GM18508 (cell line): ENCODE measurements around the gene FXYD7.
"Not testable (repeated sequence)": the region's sequence is repeated elsewhere in the genome, so short reads cannot be mapped to it uniquely, and the experiment has no call there.

Experiments
- ATAC-seq: cut with Tn5 transposase; IDR thresholded peaks from one replicate; pipeline ENCODE4 v1.9.1; 2021; ENCODE audit warnings: moderate number of reproducible peaks; ENCODE audit not compliant: insufficient read depth, unreplicated experiment

The FXYD7 gene

GRCh38 chr19:35141837-35142605 is 1.0 kb upstream of the FXYD7 start:
- no peak for ATAC-seq

- ATAC-seq = no peak
Measured at GRCh38 chr19:35142606-35143230, 337 bp upstream of the FXYD7 start.

GRCh38 chr19:35143818-35144217 is 763 bp downstream of the FXYD7 start:
- ATAC-seq = no peak

DNA sequence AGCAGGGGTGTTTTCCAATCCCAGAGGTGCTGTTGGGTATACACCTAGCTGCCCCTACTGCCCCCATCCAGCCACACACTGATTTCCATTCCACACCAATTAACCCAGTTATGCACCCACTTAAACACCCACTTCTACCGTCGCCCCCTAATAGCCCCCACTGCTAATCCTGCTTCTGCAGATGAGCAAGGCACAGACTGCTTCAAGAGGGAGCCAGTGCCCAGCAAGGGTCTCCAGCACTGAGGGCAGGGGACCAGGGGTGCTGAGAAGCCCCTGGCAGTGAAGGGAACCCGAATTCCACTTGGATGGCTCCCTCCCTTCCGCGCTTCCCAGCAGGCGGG is 1.2 kb downstream of the FXYD7 start:
- ATAC-seq = no peak

- no peak for ATAC-seq
Measured at GRCh38 chr19:35144600-35145436, 1.8 kb downstream of the FXYD7 start.

DNA sequence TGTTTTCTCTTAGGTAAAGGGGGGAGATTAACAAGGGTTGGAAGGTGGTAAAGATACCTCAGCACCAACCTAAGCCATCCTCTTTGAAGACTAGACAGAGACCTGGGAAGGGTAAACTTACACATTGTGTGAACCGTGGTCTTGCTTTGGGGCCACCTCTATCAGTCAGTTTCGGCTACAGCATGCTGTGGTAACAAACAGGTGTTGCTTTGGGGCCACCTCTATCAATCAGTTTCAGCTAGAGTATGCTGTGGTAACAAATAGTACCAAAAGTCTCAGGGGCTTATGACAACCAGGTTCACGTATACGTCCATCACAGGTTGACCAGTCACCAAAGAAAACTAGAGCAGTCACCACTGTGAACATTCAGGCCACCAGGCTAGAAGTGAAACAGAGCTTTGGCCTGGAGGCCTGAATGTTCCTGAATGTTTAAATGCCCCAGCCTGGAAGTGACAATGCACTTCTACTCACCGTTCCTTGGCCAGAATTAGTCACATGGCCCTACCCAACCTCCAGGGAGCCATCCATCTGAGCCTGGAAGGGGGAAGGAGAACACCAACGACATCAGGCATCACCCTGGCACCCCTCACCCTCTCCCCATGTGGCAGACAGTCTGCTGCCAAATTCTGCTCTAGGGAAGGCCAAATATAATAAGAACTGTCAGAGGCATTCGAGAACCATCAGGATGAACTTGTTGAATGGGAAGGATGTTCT is 3.8 kb downstream of the FXYD7 start:
- no peak for ATAC-seq

GRCh38 chr19:35149463-35149862 is 6.4 kb downstream of the FXYD7 start:
- no peak for ATAC-seq

- ATAC-seq = no peak
Measured at GRCh38 chr19:35150445-35150844, 7.4 kb downstream of the FXYD7 start.

GRCh38 chr19:35151273-35152065 is 8.4 kb downstream of the FXYD7 start:
- no peak for ATAC-seq

DNA sequence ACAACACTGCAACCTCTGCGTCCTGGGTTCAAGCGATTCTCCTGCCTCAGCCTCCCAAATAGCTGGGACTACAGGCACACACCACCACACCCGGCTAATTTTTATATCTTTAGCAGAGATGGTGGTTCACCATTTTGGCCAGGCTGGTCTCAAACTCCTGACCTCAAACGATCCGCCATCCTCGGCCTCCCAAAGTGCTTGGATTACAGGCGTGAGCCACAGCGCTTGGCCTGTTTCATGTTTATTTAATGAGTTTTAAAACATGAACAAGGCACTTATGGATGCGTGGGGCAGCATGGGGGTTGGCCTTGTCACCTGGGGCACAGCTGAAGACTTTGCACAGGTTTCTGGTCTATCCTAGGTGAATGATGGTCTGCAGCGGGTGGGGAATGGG is 10.1 kb downstream of the FXYD7 start:
- ATAC-seq = not testable (repeated sequence)

DNA sequence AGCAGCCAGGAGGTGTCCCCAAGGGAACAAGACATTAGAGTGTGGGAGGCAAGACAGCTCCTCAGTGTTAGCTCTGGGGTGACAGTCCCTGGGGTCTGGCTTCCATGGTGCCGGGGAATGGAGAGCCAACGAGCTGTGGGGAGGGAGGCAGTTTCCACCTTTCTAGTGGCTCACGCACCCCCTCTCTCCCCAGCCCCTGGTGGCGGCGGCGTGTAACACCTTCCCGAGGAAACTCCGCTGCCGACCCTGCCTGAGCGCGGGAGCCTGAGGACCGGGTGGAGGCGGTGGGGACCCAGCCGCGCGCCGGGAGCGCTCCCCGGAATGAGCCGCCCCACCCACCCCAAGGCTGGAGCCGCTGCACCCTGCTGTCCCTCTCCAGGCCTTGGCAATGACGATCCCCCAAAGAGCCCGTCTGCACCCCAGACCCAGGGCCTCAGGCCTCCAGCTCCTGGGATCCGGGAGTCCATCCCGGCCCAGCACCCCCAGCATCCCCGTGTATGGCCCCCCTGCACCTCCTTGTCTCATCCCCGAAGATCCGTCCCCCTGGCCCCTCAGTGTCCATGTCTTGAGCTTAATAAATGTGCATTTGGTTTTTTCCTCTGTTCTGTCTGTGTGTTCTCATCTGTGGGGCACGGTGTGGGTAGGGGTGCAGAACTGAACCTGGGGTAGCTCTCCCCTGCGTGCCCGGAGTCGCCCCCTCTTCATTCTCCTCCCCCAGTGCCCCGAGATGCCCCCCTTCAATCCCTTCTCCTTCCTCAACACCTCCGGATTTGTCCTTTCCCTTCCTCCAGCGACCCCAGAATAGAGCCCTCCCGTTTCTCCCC is 10.9 kb downstream of the FXYD7 start:
- ATAC-seq = no peak

DNA sequence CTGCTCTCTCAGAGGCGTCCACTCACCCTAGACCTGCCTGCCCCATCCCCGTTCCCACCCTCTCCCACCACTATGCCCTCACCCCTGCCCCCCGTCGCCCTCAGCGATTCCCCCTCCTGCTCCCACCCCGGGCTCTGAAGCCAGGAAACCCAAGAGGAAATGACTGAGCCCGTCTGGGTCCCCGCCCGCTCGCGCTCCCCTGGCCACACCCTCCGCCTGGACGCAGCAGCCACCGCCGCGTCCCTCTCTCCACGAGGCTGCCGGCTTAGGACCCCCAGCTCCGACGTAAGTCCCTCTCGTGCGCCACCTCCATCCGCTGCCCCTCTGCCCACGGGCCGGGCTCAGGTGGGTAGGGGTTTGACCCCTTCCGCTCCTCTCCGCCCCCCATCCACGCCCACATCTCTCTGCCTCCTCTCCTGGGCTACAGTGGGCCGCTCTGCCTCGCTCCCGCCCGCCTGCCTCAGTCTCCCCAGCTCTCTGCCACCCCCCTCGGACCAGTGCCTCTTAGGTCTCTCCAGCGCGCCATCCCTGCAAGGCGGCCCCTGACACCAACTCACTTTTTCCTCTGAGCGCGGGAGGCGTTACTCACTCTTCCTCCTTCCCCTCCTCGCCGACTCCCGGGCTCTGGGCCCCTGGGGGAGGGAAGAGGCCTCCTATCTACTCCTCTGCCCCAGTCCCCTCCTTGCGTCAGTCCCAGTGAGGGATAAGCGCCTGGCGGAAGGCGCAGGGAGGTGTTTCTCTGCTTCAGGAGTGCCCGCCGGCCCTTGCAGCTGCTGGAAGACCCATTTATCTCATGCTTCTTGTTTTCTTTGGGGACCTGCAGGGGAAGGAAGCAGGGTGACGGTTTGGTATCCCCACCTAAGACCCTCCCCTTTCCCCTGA is 11.7 kb downstream of the FXYD7 start, which contains the start of gene FXYD5:
TSS of gene FXYD5 (plus strand) at position 211 of the 882 bp plus-strand sequence. CDS start 816 bp downstream, outside the sequence.
- no peak for ATAC-seq

DNA sequence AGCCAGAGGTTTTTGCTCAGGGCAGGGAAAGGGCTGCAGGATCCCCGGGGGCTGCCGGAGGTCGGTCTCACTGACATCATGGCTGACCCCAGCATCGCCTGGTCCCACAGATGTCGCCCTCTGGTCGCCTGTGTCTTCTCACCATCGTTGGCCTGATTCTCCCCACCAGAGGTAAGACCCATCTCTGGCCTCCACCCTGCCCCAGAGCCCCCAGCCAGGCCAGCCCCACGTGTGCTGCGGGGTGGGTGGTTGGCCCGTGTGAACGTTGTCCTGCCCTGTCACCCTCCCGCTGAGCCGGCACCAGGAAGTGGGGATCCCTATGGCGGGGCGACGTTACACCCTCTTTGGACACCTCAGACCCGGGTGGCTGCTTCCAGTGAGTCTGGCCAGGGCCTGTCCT is 12.4 kb downstream of the FXYD7 start:
- ATAC-seq = no peak

DNA sequence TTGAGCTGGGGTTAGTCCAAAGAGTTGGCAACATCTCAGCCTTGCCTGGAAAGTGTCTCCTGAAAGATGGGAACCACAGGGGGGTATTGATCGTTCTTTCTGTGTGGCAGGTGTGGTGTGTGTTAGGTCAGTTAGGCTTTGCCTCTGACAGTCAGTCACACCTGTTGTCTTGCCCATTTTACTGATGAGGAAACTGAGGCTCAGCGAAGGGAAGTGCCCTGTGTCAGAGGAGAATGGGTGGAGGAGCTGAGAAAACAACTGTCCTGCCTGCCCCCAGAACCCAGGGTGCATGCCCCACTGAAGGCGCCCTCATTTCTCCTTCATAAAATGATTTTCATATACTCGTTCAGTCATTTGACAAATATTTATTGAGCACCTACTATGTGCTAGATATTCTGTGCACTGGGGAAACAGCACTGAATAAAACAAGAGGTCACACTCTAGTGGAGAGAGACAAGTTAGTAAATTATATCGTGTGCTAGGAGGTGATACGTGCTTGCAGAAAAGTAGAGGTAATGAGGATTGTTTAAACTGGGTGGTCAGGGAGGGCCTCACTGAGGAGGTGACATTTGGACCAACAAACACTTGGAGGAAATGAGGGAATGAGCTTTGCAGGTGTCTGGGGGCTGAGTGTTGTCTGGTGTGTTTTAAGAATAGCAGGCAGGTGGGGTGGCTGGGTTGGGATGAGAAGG is 13.1 kb downstream of the FXYD7 start:
- no peak for ATAC-seq

DNA sequence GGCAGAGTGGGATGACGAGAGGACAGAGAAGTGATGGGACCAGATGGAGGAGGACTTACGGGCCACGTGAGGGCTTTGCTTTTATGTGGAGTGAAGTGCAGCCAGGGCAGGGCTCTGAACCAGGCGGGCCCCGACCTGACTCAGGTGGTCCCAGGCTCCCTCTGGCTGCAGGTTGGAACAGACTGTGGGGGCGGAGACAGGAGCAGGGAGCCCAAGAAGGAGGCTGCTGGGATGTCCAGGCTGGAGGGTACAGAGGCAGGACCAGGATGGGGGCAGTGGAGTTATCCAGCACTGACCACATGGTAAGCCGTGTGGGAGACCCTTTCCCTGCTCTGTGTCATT is 13.6 kb downstream of the FXYD7 start:
- ATAC-seq = no peak

- no peak for ATAC-seq
Measured at GRCh38 chr19:35157431-35157830, 14.4 kb downstream of the FXYD7 start.

DNA sequence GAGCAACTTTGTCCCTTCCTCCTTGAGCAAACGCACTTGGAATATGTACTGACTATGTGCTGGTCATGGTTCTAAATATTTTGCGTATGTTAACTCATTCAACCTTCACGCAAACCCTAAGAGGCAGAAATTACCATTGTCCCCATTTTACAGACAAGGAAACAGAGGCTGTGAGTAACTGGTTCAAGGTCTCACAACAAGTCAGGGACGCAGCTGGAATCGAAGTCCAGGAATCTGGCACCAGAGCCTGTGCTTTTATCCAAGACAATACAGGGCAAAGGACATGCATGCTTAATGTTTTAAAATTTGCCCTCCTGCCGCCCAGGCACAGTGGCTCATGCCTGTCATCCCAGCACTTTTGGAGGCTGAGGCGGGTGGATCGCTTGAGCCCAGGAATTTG is 16.6 kb downstream of the FXYD7 start:
- ATAC-seq = no peak
